BLaER1 (cell line): ENCODE data around the gene SMIM38.

ENCODE experiments used
- H3K27ac ChIP-seq: shearing (Covaris generic); formaldehyde crosslinking; 2 replicates; pipeline ENCODE4 v1.8.1; 2022
- H3K27me3 ChIP-seq: shearing (Covaris generic); formaldehyde crosslinking; 2 replicates; pipeline ENCODE4 v1.8.1; 2022
- H3K36me3 ChIP-seq: shearing (Covaris generic); formaldehyde crosslinking; 2 replicates; pipeline ENCODE4 v1.8.1; 2022
- H3K4me1 ChIP-seq: shearing (Covaris generic); formaldehyde crosslinking; 2 replicates; pipeline ENCODE4 v1.8.1; 2022
- H3K4me2 ChIP-seq: shearing (Covaris generic); formaldehyde crosslinking; 2 replicates; pipeline ENCODE4 v1.8.1; 2022
- H3K4me3 ChIP-seq: shearing (Covaris generic); formaldehyde crosslinking; 2 replicates; pipeline ENCODE4 v1.8.1; 2022
- H3K9ac ChIP-seq: shearing (Covaris generic); formaldehyde crosslinking; 2 replicates; pipeline ENCODE4 v1.8.1; 2022
- H3K9me3 ChIP-seq: shearing (Covaris generic); formaldehyde crosslinking; 2 replicates; pipeline ENCODE4 v1.8.1; 2022
- H4K20me1 ChIP-seq: shearing (Covaris generic); formaldehyde crosslinking; 2 replicates; pipeline ENCODE4 v1.8.1; 2022
- Cebpa-rat ChIP-seq: shearing (Covaris generic); IDR thresholded peaks from 2 replicates; pipeline ENCODE4 v1.8.1; 2022

SMIM38 gene

DNA sequence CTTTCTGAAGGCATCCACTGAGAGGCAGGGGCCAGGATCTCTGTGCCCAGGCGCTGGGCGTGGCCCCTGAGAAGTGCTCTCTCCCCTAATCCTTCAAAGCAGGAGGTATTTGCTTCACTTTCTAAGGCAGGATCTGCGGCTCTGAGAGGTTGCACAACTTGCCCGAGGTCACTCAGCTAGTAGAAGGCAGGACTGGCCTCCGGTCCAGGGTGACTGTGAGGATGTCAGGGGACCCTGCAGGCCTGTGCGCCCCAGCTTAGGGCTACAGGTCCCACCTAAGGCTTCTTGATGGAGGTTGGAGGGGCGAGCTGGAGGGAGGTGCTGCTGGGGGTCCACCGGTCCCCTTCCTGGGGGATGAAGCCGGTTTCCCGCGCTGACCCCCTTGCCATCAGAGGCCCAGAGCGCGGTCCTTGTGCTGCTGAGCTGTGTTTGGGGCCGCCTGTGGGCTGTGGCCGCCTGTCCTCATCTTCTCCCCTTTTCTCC lies 979 bp downstream of the SMIM38 start:
- H4K20me1 ChIP-seq, result peaks cover 7% of the 10 kb centered on the region; the same call in 1 of the 2 replicates
- H3K9me3 ChIP-seq, result no peaks in the 10 kb centered on the region
- H3K4me3 ChIP-seq, result no peak overlapping the region
- no peaks in the 10 kb centered on the region for H3K36me3 ChIP-seq
- H3K4me2 ChIP-seq, result no peak overlapping the region
- H3K4me1 ChIP-seq, result peaks cover 9% of the 10 kb centered on the region; the same call in 1 of the 2 replicates
- H3K9ac ChIP-seq, result no peak overlapping the region
- TF ChIP-seq Cebpa-rat, result no peak
- 0 out of 2 replicates have a peak, but pooled peaks cover 5% of the 10 kb centered on the region for H3K27me3 ChIP-seq
- H3K27ac ChIP-seq, result no peak overlapping the region

DNA sequence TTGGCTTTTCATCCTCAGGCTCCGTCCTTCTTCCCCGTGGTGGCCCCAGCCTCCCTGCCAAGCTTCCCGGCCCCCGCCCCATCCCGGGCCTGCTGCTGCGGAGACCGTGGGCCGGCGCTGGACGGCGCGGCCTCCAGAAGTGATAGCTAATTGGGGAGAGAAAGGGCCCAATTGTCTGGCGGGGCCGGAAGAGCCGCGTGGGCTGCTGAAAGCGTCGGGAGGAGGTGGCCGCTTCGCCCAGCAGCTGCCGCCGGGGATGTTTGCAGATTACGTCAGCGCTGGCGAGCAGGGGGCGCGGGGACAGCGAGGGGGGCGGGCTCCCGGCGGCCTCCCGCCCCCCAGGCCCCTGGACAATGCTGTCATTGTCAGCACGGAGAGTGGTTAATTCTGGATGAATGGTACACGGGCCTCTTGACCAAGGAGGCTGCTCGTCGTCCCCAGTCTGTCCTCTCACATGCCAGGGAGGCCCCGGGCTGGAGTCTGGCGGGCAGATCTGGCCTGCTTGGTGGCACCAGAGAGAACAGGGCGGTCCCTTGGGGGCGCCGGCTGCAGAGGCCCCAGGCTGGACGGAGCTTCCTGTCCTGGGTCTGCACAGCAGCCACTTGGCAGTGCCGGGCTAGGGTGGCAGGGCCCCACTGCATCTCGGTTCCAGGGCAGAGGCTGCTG lies 1.6 kb downstream of the SMIM38 start:
- Histone ChIP-seq H3K4me1 (peaks cover 9% of the 10 kb centered on the region; the same call in 1 of the 2 replicates), H3K9me3 (no peaks in the 10 kb centered on the region), H3K9ac (no peak overlapping the region), H3K27ac (no peak overlapping the region), H3K27me3 (0 out of 2 replicates have a peak, but pooled peaks cover 5% of the 10 kb centered on the region), H3K36me3 (no peaks in the 10 kb centered on the region), H4K20me1 (peaks cover 7% of the 10 kb centered on the region; the same call in 1 of the 2 replicates), H3K4me3 (no peak overlapping the region), H3K4me2 (no peak overlapping the region)
- TF ChIP-seq Cebpa-rat, result no peak

DNA sequence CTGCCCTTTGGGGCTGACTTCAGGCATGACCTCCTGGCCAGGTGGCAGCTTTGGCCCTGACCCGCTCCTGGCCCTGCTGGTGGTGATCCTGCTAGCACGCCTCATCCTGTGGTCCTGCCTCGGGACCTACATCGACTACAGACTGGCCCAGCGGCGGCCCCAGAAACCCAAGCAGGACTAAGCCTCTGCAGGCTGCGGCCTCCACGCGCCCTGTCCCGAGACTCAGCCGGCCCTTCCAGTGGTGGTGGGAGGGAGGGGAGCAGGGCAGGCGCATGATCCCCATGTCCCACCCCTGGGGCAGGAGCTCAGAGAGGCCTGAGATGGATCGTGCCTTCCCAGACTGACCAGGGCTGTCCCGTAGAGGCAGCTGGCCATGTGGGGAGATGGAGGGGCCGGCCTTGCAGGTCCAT lies 2.1 kb downstream of the SMIM38 start:
- H3K27ac ChIP-seq, result no peak overlapping the region
- H3K36me3 ChIP-seq, result no peaks in the 10 kb centered on the region
- H3K4me3 ChIP-seq, result no peak overlapping the region
- no peak for TF ChIP-seq Cebpa-rat
- H3K4me1 ChIP-seq, result peaks cover 9% of the 10 kb centered on the region; the same call in 1 of the 2 replicates
- no peak overlapping the region for H3K9ac ChIP-seq
- H3K9me3 ChIP-seq, result no peaks in the 10 kb centered on the region
- no peak overlapping the region for H3K4me2 ChIP-seq
- peaks cover 7% of the 10 kb centered on the region; the same call in 1 of the 2 replicates for H4K20me1 ChIP-seq
- 0 out of 2 replicates have a peak, but pooled peaks cover 5% of the 10 kb centered on the region for H3K27me3 ChIP-seq

DNA sequence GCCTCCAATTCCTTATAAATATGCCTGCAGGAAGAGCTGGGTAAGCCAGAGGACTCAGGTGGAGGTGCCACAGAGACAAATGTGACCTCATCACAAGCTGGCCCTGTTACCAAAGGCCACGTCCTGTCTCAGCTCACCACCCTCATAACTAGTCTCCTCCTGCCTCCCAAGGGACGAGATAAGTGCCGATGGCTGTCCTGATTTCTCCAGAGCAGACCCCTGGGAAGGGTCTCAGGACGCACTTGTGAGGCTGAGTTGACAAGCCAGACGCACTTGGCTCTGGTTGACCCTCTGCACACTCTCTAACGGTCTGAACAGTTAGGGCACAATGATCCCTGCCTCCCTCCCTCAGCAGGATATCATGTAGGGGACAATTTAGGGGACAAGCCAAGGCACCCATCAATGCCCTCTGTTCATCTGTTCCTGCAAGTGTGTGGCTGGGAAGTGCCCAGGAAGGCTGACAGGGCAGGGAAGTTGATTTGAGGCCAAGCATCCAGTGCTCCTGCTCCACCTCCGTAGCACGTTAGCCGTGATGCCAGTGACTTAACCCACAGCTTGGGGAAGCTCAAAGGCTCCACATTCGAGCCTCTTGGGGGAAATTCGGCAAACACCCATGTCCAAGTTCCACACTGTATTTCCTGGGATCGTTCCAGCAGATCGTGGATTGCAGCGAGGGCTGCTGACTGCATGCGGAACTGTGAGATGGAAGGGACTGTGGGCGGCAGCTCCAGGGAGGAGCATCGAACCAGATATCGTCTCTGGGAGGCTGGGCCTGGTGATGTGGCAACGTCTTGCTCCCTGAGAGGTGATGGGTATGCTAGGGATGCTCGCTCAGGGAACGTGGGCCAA lies 2.8 kb downstream of the SMIM38 start:
- peaks cover 6% of the 10 kb centered on the region; the same call in 1 of the 2 replicates for H3K4me1 ChIP-seq
- H4K20me1 ChIP-seq, result peaks cover 7% of the 10 kb centered on the region; the same call in 1 of the 2 replicates
- no peak overlapping the region for H3K4me2 ChIP-seq
- H3K27ac ChIP-seq, result no peak overlapping the region
- no peak overlapping the region for H3K9ac ChIP-seq
- no peaks in the 10 kb centered on the region for H3K36me3 ChIP-seq
- no peak overlapping the region for H3K4me3 ChIP-seq
- TF ChIP-seq Cebpa-rat, result no peak
- H3K27me3 ChIP-seq, result 0 out of 2 replicates have a peak, but pooled peaks cover 5% of the 10 kb centered on the region
- no peaks in the 10 kb centered on the region for H3K9me3 ChIP-seq

DNA sequence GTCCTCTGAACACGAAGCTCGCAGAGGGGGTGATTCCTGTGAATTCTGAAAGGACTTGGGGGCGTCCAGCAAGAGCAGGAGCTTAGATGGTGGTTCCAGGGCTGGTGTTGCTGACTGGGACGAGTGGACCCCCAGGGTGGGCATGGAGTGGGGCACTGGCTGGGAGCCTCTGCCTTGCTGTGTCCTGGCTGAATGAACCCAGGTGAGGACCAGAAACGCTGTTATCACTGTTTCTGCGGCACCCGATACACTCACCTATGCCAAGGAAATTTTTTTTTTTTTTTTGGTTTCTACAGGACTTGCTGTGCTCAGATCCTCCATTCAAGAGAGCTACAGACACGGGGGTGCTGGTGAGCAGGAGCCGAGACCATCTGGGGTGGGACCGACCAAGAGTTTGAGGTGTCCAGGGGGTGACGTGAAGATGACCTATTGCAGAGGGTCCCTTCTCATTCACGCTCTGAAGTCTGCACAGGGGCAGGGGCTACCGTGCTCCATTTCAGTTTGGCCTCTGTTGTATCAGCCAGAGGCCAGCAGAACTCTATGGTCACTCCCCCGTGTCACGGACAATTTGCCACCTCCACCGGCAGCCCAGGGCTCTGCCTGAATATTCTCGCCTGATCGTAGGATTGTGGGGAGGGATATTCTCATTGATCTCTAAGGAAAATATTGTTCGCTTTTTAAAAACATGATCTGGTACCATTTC lies 3.6 kb downstream of the SMIM38 start:
- no peak for TF ChIP-seq Cebpa-rat
- no peak overlapping the region for H3K27ac ChIP-seq
- no peak overlapping the region for H3K9ac ChIP-seq
- H3K27me3 ChIP-seq, result 0 out of 2 replicates have a peak, but pooled peaks cover 5% of the 10 kb centered on the region
- no peak overlapping the region for H3K4me2 ChIP-seq
- 0 out of 2 replicates have a peak, but pooled peaks cover 7% of the 10 kb centered on the region for H4K20me1 ChIP-seq
- 0 out of 2 replicates have a peak, but pooled peaks cover under 1% of the 10 kb centered on the region for H3K4me1 ChIP-seq
- H3K4me3 ChIP-seq, result no peak overlapping the region
- H3K9me3 ChIP-seq, result peaks cover 7% of the 10 kb centered on the region; the same call in 1 of the 2 replicates
- H3K36me3 ChIP-seq, result no peaks in the 10 kb centered on the region

DNA sequence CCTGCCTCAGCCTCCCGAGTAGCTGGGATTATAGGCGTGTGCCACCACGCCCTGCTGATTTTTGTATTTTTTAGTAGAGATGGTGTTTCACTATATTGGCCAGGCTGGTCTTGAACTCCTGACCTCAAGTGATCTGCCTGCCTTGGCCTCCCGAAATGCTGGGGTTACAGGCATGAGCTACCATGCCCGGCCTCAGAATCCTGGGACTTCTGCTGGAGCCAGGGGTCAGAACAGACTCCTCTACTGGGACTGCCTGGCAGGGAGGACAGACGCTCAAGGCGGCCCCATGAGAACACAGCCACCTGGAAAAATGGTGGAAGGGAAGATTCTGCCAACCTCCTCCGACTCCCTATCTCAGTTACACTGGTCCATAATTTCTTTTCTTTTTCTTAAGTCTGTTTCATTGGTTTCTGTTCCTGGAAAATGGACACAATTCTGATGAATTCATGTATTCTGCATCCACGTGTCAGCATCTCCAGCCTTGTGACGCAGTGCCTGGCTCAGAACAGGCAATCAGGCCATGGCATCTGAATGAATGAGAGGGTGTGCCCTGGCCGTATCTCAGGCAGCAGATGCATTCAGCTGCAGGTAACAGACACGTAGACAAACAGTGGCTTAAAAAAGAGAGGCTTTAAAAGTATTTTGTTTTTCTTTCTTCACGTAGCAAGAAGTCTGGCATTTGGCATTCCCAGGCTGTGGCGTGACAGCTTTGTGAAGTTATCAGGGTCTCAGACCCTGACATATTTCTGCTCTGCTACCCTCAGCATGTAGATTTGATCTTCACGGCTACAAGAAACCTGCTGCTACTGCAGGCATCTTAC lies 4.8 kb downstream of the SMIM38 start:
- no peak overlapping the region for H3K27ac ChIP-seq
- no peak overlapping the region for H3K4me3 ChIP-seq
- no peak overlapping the region for H3K4me2 ChIP-seq
- H3K36me3 ChIP-seq, result no peaks in the 10 kb centered on the region
- no peak overlapping the region for H3K9ac ChIP-seq
- no peak for TF ChIP-seq Cebpa-rat
- H3K4me1 ChIP-seq, result no peaks in the 10 kb centered on the region
- H3K27me3 ChIP-seq, result 0 out of 2 replicates have a peak, but pooled peaks cover 5% of the 10 kb centered on the region
- no peaks in the 10 kb centered on the region for H4K20me1 ChIP-seq
- peaks cover 9% of the 10 kb centered on the region; the same call in 1 of the 2 replicates for H3K9me3 ChIP-seq

DNA sequence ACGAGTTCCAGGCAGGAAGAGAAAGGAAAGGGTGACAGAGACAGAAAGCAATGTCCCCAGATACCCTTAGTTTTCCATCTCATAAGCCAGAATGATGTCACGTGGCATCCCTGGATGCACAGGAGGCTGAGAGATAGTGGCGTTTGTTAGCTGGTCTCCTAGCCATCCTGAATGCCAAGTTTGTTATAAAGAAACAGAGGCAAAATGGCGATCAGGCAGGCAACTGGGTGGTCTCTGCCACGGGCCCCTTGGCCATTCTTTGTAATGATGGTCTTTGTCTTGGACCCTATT lies 5.3 kb downstream of the SMIM38 start:
- H3K4me3 ChIP-seq, result no peak overlapping the region
- H3K27ac ChIP-seq, result no peak overlapping the region
- TF ChIP-seq Cebpa-rat, result no peak
- no peaks in the 10 kb centered on the region for H3K36me3 ChIP-seq
- H4K20me1 ChIP-seq, result no peaks in the 10 kb centered on the region
- H3K4me2 ChIP-seq, result no peak overlapping the region
- peaks cover 4% of the 10 kb centered on the region for H3K4me1 ChIP-seq
- peaks cover 9% of the 10 kb centered on the region; the same call in 1 of the 2 replicates for H3K9me3 ChIP-seq
- H3K27me3 ChIP-seq, result 0 out of 2 replicates have a peak, but pooled peaks cover 5% of the 10 kb centered on the region
- H3K9ac ChIP-seq, result no peak overlapping the region

DNA sequence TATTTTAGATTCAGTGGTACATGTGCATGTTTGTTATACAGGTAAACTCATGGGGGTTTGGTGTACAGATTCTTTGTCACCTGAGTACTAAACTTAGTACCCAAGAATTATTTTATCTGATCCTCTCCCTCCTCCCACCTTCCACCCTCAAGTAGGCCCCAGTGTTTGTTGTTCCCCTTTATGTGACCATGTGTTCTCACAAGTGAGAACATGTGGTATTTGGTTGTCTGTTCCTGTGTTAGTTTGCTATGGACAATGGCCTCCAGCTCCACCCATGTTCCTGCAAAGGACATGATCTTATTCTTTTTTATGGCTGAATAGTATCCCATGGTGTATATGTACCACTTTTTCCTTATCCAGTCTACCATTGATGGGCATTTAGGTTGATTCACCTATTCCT lies 6.8 kb downstream of the SMIM38 start:
- H4K20me1 ChIP-seq, result no peaks in the 10 kb centered on the region
- 0 out of 2 replicates have a peak, but pooled peaks cover 2% of the 10 kb centered on the region for H3K27me3 ChIP-seq
- no peak for TF ChIP-seq Cebpa-rat
- H3K4me1 ChIP-seq, result peaks cover 19% of the 10 kb centered on the region
- H3K36me3 ChIP-seq, result no peaks in the 10 kb centered on the region
- H3K27ac ChIP-seq, result no peak overlapping the region
- no peak overlapping the region for H3K4me3 ChIP-seq
- no peak overlapping the region for H3K4me2 ChIP-seq
- no peak overlapping the region for H3K9ac ChIP-seq
- peaks cover 9% of the 10 kb centered on the region; the same call in 1 of the 2 replicates for H3K9me3 ChIP-seq
